NCI-H460 (cell line): ENCODE results near the gene LRRC2. TPM values are rescaled to one million over a fixed set of nuclear protein-coding genes. Genes with fewer than 3 reads are reported as not detected.
"Not testable (repeated sequence)": the region's sequence is repeated elsewhere in the genome, so short reads cannot be mapped to it uniquely, and the experiment has no call there.

Experiments
- DNase-seq: peaks from one replicate; pipeline ENCODE4 v3.0.0-alpha.2; 2016; ENCODE audit warnings: low read depth; ENCODE audit errors: extremely low read depth
- total RNA-seq: library from RNA; depleted of rRNA; stranded (reverse); fragments of >200 nt; shearing (Covaris generic); gene quantifications from 2 replicates; pipeline ENCODE4 v1.2.3, GENCODE V29; 2014

The LRRC2 gene
- total RNA-seq, 1 experiment from 2014 or later = not detected

DNA sequence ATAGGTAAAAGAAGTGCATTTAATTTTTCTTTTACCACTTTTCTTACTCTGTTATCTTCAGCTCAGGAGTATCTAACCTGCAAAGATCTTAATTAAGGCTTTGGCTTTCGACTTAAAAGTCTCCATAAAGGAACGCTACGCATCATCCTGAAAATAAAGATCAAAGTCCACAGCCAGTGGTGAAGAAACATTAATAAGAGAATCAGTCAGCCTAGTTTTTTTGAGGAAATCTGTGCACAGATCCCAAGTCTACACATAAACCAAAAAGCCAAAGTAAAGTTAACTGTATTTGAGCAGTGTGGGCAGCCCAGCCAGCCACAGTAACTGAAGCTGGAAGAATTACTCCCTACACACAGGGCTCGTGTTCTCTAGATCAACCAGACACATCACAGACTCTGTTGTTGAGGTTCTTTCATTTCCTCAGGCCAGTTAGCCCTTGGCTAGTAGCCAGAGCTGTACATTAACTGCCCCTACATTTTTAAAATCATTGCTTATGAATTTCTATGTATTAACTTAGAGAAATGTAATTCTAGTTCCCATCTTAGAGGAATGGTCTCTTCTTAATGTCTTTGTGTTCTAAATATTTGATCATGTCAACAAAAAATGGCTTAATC lies 6.9 kb downstream of the LRRC2 start:
- no peak for DNase-seq

DNA sequence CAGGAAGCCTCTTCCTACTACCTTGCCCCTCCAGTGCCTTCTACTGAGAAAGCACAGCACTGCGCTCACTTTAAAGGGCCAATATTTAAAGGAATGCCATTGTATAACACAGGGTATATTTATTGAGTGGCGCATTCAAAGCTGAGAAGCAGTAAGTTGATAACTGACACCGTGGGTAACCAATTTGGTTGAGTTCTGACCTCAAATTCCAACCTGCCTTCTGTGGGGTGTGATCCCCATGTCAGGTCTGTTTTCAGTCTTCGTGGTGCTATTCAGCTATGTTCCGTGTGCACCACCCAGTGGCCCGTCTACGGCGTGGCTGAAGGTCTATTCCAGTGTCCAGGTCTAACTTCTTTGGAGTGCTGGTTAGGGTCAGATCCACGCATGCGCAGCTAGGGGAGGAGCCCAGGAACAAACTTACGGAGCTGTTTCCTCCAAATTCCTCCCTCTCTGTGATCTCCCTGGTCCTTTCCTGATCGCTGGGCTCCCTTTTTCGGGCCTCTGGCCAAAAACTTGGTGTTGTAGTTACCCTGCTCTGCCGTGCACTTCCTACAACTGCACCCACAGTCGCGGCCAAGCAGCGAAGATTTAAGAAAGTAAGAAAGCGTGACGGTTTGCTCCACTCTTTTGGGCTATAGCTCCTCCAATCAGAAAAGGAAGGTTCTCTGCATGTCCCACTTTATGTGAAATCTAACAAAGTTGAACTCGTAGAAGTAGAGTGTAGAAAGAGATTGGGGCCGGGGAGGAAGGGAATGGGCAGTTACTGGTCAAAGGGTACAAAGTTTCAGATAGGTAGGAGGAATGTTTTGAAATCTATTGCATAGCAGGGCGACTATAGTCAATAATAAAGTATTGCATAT lies 7.7 kb downstream of the LRRC2 start:
- DNase-seq = peak; percentile 88

DNA sequence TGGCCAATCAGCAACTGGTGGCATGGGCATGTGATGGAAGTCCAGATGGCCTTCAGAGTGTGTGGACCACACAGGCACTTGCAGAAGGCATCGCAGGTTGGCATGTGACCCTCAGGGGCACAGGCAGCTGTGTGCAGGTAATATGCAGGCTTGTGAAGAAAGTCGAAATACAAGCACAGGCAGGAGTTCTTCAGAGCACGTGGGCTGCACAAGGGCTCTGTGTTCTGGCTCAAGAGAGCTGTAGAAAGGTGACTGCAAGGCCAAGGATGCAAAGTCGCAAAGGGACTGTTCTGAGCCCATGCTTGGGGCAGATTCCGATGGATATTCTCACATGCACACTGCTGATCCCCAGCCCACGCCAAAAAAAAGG lies 8.3 kb downstream of the LRRC2 start:
- no peak for DNase-seq

DNA sequence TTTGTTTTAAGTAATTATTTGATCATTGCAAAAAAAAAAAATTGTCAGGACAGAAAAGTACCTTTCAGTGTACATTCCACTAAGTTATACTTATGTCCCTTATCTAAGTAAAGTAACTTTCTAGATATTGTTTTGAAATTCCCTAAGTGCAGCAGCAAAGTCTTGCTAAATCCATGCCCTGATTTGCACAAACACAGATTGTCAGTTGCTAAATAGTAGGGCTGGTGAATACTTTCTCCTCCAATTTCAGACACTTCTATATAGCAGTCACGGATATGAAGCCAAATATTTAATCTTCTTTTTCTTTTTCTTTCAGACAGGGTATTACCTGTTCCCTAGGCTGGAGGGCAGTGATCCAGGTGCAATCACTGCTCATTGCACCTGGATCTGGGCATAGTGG lies 12.9 kb downstream of the LRRC2 start:
- no peak for DNase-seq

DNA sequence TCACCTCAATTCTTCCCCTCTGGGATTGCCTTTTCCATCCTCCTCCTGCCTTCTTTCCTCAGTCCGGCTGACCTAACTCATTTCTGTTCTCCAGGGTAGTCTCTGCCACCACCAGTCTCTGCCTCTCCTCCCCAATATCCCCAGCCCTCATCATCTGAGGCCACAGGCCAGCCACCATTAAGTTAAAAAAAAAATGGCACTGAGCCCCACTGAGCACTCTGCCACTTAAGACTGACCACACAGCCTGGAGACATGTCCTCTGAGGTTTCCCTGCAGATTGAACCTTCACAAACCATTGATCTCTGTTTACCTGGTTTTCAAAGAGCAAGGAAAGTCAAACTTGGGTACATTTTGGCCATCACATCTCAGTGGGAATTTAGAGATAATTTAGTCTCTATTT lies 13.6 kb downstream of the LRRC2 start:
- DNase-seq = no peak

DNA sequence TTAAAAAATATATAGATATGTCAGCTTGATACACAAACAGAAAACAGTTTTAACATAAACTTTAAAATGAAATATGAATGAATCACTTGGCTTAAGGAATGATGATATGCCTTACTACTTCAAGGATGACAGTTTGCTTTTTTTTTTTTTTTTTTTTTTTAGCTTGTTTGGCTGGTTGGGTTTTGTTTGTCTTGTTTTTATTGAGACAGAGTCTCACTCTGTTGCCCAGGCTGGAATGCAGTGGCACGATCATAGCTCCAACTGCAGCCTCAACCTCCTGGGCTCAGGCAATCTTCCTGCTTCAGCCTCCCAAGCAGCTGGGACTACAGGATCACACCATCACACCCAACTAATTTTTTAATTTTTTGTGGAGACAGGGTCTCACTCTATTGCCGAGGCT lies 14.5 kb downstream of the LRRC2 start:
- DNase-seq = no peak

DNA sequence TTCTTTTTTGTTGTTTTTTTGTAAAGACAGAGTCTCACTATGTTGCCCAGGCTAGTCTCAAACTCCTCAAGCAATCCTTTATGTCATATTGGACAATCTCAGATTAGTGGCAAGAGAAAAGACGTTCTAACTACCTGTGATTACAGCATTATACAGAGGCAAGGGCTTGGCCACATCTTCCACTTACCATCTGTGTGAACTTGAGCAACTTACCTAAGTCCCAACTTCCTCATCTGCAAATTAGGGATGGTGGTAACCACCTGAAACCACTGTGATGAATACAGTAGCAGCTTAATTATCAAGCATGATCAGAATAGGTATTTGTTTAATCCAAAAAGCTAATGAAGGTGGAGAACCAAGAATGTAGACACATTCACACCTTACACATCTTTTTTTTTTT lies 16.1 kb downstream of the LRRC2 start:
- no peak for DNase-seq

DNA sequence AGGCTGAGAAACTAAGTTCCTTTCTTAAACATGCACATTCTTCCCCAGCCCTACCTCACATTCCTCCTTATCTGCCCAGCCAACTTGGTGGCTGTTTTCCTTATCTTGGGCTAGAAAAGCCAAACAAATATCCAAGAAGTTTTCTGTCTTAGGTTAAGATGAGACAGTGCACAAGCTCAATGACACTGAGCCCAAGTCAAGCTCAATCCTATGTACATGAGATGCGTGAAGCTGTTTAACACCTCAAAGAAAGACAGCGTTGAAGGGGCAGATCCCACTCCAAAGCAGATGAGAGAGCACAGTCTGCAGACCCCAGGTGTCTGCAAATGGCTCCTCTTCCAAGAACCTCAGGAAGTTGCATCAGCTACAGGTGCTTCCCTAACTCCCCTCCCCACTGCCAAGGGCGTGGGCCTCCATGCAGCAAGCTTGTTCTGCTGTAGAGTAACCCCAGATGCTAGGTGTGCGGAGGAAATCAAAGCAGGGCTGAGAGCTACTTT lies 16.6 kb downstream of the LRRC2 start:
- DNase-seq = no peak

DNA sequence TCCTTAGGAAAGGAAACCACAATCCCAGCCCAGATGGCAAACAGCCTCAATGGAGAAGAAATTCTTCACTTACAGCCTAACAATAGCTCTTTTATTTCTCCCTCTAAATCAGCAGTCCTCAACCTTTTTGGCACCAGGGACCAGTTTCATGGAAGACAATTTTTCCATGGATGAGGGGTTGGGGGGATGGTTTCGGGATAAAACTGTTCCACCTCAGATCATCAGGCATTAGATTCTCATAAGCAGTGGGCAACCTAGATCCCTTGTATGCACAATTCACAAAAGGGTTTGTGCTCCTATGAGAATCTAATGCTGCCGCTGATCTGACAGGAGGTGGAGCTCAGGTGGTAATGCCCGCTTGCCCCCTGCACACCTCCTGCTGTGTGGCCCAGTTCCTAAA lies 17.5 kb downstream of the LRRC2 start:
- not testable (repeated sequence) for DNase-seq

DNA sequence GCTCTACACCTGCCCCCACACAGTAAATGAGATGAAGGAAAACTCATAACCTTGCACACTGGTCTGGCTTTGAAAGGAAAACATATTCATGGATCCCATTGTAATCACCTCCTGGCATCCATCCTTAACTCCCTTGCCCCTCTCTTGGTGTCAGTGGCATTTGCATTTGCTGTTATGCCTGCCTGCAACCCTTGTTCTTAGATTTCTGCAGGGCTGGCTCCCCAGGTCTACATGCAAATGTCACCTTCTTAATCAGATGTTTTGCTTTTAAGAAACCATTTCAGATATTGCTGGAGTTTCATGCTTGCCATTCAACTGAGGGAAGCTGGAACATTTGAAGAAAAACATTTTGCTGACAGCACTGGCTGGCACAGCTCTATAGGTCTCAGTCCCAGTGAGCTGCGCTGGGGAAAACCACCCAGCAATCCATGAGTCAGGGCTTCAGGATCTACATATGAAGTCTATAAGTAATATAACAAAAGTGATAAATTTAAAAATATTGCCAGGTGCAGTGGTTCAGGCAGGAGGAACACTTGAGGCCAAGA lies 19.1 kb downstream of the LRRC2 start:
- DNase-seq = no peak

DNA sequence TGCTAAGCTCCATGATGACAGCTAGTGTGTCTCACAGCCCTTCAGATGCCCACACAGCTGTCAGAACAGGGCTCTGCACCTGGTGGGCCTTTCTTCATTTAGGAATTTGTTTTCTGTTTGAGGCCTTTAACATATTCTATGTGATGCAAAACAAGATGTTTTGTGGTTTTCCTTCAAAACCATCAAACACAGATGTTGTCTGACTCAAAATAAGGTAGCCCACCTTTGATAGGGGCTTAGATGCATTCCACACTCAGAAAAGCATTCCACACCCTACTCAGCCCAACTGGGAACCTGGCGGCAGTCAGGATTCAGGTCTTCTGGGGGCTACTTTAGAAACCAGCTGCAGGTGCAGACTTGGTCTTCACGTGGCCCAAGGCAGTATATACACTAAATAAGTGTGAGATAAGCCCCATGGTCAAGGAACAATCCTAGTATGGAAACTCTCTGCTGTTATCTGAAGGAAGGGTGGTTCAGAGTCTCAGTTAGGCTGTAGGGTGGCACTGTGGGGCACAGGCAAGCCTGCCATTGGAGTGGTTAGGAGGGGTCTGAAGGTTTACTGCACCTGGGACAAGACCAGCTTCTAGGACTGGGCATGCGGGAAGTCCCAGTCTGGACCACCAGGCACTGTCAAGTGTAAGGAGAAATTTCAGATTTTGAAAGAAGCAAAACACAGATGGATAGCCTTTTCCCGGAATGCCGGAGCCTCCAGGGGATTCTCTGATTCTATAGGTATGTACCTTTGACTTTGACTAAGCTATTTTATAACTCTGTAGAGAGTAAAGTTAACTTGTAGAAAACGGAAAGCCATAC lies 20.1 kb downstream of the LRRC2 start:
- no peak for DNase-seq

DNA sequence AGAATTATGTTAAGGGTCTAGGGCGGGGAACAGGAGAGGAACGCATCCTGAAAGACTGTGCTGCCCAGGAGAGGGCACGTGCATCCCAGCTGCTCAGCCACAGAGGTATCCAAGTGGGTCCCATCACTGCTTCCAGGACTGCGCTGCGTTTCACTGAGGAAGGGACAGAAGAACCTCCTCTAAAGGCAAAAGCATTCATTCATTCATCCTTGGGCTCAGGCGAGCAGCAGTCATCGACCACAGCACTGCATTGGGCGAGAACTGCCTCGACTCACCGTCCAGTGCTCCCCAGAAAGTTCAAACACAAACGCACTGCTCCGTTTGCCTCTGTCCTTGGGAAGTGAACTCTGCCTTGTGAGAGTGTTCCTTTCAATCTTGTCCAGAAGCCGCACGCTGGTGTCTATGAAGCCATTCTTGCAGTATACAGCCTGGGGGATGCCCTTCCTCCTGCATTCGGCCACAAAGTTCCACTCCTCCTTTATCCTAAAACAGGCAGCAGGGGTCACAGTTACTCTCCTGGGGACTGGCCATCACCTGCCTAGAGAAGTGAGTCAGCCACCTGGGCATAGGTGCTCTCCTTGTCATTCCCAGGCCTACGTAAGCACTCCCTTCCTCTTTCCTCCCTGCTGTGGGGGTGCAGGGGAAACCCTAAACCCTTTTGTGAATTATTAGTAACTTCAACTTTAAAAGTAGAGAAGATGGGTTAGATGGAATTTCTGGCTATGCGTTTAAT lies 21.2 kb downstream of the LRRC2 start:
- DNase-seq = no peak

DNA sequence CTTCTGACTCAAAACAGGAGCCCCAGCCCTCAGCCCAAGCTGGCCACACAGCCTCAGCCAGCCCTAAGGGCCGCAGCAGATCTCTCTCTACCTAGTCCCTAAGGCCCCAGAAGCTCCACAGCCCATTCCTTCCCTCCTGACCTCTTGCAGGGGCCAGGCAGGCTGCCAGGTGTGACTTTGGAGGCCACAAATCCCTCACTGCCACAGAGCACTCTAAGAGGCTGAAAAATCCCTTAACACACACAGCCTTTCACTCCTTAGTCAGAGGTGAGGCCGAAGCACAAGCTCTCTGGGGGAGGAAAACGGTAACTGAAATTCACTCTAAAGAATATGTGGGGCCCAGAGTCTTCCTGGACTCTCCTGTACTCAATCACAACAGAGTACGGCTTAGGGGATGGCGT lies 23.3 kb downstream of the LRRC2 start:
- DNase-seq = no peak

DNA sequence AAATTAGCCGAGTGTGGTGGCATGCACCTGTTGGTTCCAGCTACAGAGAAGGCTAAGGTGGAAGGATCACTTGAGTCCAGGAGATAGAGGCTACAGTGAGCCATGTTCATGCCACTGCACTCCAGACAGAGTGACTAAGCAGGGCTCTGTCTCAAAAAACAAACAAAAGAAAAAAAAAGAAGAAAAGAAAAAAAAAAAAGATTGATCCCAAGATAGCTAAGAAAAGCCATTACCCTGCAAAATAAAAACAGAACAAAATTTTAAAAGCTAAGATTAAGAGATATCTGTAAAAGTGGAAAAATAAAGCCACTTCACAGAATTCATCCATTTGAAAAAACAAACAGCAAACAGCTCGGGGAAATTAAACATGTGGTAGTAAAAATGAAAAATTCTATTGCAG lies 23.8 kb downstream of the LRRC2 start:
- DNase-seq = no peak

DNA sequence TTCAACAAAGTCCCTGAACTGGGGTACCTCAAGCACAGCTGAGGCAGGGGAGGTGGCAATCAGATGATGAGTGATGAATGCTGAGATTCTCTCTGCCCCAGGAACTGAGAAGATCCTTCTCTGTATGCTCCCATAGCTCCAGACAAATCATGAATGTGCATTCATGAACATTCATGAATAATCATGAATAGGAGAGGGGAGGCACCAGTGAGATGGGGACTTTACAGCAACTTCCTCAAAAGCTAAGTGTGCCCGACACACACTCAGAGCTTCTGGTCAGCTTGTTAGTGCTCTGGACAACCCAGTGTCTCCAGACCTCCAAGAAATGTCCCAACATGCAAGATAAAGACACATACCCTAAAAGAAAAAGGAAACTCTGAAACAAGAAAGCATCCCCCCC lies 24.3 kb downstream of the LRRC2 start:
- no peak for DNase-seq

DNA sequence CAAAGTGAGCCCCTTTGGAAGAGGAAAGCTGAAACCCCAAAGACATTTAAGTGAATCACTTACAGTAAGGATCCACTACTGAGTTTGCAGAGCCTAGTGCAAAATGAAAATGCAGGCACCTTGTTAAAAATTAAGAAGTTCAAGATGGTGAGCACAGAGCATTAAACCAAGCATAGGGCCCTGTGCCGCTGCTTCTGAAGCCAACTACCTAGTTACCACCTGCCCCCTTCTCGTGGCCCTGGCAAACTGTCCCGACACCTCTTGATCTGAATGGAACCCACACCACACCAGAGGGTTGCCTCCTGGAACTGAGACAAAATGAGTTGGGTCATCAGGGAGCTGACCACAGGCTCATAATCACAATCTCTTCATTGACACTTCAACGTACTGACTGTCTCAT lies 25.6 kb downstream of the LRRC2 start:
- DNase-seq = no peak

DNA sequence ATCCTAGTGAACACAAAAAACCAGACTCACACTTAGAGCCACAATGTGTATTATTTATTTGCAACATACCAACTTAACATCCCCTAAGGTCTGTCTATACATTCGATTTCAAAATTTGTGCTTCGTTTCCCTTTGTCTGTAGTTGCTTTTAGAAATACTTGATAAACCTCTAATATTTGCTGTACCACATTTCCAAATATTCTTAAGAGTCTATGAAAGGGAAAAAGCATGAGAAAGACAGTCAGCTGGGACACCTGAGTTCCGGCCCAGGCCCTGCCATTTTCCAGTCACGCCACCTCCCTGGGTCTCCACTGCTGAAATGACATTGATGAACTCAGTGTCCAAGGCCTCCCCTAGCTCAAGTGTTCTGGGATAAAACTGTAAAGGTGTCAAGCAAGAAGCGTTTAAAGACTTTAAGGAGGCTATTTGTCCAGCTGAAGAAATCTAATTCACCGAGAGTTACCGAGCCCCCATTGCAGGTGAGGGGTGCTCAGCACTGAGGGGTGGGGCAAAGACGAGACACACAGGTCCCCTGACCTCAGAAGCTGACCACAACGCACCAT lies 26.6 kb downstream of the LRRC2 start:
- DNase-seq = no peak

DNA sequence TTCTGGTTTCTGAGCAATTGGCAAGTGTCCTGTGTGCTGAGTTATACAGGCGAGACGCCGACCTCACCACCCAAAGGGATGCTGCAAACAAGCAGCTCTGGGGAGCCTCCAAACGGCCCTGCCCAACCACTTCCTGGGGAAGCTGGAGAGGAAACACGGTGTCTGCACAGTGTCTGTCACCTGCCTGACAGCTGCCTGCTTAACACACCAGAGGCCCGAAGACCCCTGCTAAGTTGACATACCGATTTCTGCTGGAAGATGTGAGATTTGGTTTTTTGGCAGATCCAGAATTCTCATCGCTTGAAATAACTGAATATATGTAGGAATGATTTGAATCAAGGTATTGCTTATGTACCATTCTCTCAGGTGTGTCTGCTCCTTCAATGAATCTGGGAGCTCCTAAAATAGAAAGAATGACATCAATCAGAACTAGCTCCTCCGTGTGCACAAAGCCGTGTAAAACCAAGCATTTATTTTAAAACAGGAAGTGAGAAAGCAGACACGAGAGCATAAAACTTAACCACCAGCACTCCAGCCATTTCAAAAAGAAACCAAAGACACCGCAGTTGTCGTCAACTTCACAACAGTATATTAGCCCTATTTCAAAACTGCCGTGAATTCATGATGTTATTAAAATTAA lies 27.2 kb downstream of the LRRC2 start:
- DNase-seq = no peak

DNA sequence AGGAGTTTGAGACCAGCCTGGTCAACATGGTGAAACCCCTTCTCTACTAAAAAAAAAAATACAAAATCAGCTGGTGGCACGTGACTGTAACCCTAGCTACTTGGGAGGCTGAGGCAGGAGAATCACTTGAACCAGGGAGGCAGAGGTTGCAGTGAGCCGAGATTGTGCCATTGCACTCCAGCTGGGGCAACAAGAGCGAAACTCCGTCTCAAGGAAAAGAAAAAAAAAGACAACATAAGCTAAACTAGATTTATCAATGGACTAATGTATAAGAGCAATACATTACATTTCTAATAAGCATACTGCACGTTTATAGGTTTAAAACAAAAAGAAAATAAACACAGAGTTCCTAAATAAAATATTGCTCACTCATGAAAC lies 27.7 kb downstream of the LRRC2 start:
- not testable (repeated sequence) for DNase-seq

DNA sequence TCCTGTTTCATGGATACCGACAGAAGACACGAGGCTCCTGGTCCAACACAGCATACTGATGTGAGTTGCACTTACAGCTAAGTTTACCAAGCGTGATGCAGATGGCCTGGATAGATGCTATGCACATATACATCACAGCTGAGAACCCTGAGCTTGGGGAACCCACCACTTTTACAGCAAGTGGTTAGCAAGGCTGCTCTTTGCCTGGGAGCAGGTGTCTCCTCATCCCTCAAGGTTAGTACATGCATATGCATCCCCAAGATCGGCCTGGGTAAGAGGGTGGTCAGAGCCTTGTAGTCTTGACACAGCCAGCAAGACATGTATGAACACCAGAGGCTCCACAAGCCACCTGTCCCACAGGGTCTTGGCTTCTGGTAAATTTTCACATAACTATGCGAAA lies 28.3 kb downstream of the LRRC2 start:
- no peak for DNase-seq
